Measurements from ENCODE around the gene PAX7. TPM values are rescaled to one million over a fixed set of nuclear protein-coding genes. Genes with fewer than 3 reads are reported as not detected.

PAX7 gene
- total and polyA plus RNA-seq, 12 donors, result not detected

DNA sequence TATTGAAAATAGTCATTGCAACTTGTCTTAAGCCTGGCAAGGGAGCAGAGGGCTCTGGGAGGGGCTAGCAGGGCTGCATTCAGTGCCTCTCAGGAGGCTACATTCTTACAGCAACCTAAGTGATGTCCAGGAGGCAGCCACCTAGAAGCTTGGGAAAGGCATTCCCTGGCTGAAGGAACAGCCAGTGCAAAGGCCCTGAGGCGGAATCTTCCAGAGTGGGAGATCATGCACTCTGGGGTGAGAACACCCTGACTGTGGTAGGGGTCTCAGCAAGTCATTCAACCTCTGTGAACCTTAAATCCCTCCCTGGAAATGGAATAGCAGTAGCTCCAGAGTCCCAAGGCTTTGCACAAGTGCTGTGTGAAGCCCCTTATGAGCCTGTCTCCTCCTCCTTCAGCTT lies 144.7 kb downstream of the PAX7 start:
- H3K4me1 ChIP-seq, result no peaks in the 10 kb centered on the region
- intact Hi-C loops (cut with DNase I), result no loop called here
- TF ChIP-seq, protein P1, sequence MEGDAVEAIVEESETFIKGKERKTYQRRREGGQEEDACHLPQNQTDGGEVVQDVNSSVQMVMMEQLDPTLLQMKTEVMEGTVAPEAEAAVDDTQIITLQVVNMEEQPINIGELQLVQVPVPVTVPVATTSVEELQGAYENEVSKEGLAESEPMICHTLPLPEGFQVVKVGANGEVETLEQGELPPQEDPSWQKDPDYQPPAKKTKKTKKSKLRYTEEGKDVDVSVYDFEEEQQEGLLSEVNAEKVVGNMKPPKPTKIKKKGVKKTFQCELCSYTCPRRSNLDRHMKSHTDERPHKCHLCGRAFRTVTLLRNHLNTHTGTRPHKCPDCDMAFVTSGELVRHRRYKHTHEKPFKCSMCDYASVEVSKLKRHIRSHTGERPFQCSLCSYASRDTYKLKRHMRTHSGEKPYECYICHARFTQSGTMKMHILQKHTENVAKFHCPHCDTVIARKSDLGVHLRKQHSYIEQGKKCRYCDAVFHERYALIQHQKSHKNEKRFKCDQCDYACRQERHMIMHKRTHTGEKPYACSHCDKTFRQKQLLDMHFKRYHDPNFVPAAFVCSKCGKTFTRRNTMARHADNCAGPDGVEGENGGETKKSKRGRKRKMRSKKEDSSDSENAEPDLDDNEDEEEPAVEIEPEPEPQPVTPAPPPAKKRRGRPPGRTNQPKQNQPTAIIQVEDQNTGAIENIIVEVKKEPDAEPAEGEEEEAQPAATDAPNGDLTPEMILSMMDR (IDR thresholded peaks at IDR 0.05), result no peak
- ATAC-seq (no peak), DNase-seq (no peak)
- H3K4me3 ChIP-seq, result no peak overlapping the region
- H3K27ac ChIP-seq, result no peak overlapping the region
- H3K27me3 ChIP-seq, result peaks cover 0 to 89% (median 76%) of the 10 kb centered on the region in 7 donors
- H3K36me3 ChIP-seq, result no peaks in the 10 kb centered on the region
- 89 to 90% methylated on average over 1 of the region's 1 CpG for WGBS, 2 donors
- H3K9me3 ChIP-seq, result no peaks in the 10 kb centered on the region

DNA sequence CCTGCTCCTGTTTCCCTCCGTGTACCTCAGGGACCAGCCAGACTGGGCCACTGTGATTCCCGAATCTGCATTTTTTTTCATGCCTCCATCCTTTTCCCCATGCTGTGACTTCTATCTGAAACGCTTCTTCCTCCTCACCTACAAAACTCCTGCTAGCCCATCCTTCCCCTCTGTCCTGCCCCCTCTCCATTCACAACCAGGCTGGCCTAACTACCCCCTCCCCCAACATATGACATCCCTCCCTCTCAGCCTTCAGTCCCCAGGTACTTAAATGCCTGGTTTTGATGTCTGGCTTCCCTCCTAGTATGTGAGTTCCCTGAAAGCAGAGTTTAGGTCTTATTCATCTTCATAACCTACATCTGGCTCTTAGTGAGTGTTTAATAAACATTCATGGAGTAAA lies 146.1 kb downstream of the PAX7 start:
- H3K4me3 ChIP-seq, result no peak overlapping the region
- intact Hi-C loops (cut with DNase I), result no loop called here
- H3K36me3 ChIP-seq, result no peaks in the 10 kb centered on the region
- no peak for ATAC-seq
- no peak for DNase-seq
- peaks cover 0 to 87% (median 73%) of the 10 kb centered on the region in 7 donors for H3K27me3 ChIP-seq
- no peak overlapping the region for H3K27ac ChIP-seq
- TF ChIP-seq, protein P1 (IDR thresholded peaks at IDR 0.05), result no peak
- H3K4me1 ChIP-seq, result no peaks in the 10 kb centered on the region
- no peaks in the 10 kb centered on the region for H3K9me3 ChIP-seq
- WGBS, 2 donors, result 44 to 52% methylated on average over 3 of the region's 3 CpGs

DNA sequence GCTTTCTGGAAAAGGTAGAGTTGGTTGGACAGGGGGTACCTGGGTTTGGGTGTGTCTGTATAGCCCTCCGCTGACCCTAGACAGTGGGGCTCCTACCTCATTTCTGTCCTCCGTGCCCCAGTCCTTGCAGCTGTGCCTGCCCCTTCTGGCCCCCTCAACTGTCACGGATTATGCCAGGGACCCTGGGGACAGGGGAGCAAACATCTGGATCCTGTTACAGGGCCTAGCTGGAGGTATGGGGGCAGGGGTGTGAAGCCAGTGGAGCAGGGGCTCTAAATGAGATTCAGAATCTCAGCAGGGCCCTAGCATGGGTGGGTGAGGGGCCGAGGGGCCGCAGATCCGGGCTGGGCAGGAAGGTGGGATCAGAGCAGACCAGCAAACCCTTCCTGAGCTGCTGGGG lies 147.8 kb downstream of the PAX7 start:
- ATAC-seq (no peak), DNase-seq (no peak)
- no peaks in the 10 kb centered on the region for H3K36me3 ChIP-seq
- H3K4me3 ChIP-seq, result no peak overlapping the region
- intact Hi-C loops (cut with DNase I), result no loop called here
- peaks cover 0 to 87% (median 61%) of the 10 kb centered on the region in 7 donors for H3K27me3 ChIP-seq
- no peak overlapping the region for H3K27ac ChIP-seq
- H3K9me3 ChIP-seq, result no peaks in the 10 kb centered on the region
- no peaks in the 10 kb centered on the region for H3K4me1 ChIP-seq
- 31 to 37% methylated on average over 6 of the region's 6 CpGs for WGBS, 2 donors
- TF ChIP-seq, protein P1 (IDR thresholded peaks at IDR 0.05), result no peak

DNA sequence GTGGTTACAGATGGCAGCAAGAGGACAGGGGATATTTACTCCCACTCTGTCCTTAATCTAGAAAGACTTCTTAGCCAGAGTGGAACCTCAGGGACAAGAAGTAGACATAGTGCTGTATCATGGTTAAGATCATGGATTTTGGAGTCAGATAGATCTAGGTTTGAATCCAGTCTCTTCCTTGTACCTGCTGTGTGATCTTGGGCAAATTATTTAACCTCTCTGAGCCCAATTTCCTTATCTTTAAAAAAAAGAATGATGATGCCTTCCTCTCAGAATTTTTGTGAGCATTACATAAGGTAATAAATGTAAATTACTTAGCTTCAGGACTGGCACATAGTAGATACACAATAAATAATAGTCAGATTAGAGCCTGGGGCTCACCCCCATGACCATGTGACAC lies 150.4 kb downstream of the PAX7 start:
- DNase-seq, result no peak
- Histone ChIP-seq H3K4me1 (no peaks in the 10 kb centered on the region), H3K36me3 (no peaks in the 10 kb centered on the region), H3K4me3 (no peak overlapping the region), H3K27ac (no peak overlapping the region), H3K9me3 (no peaks in the 10 kb centered on the region), H3K27me3 (peaks cover 0 to 85% (median 59%) of the 10 kb centered on the region in 7 donors)
- intact Hi-C loops (cut with DNase I), result no loop called here
- TF ChIP-seq, protein P1 (IDR thresholded peaks at IDR 0.05), result no peak
- no peak for ATAC-seq
